ENCODE results near the gene AP3B1.

DNA sequence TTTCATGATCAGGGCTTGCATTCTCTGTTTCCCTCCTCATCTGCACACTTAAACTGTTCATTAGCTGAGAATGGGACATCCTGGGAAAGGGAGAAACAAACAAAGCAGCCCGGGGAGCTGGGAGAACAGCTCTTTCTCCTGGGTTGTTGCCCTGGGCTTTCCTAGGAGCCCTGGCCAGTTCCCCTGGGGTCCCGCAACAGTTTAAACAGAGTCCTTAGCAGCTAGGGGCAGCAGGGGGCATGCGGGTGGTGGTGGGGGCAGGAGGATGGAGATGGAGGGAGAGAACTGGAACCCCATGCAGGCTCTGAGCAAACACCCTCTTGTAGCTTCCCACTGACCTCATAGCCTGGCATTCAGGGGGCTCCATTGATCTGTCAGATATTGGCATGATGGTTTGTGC, 309.3 kb downstream of the AP3B1 start:
- no peak for TF ChIP-seq CTCF (IDR thresholded peaks at IDR 0.05; ENCODE audit: borderline replicate concordance, extremely low read depth, low read length, poor library complexity, severe bottlenecking)
- TF ChIP-seq EZH2 (IDR thresholded peaks at IDR 0.05; ENCODE audit: borderline replicate concordance, low read depth, low read length, severe bottlenecking): no peak
